ENCODE data around the gene TCL1B. TPM values are rescaled to one million over a fixed set of nuclear protein-coding genes. Genes with fewer than 3 reads are reported as not detected.
"Not testable (repeated sequence)": the region's sequence is repeated elsewhere in the genome, so short reads cannot be mapped to it uniquely, and the experiment has no call there.

Gene TCL1B
- total RNA-seq, 2 experiments from 2014 or later, result not detected

- ATAC-seq (no peak), DNase-seq (no peak)
- peaks cover 10% of the 10 kb centered on the region for H3K27me3 Mint-ChIP-seq (ENCODE audit: low read depth)
- no peaks in the 10 kb centered on the region for H3K4me1 Mint-ChIP-seq (ENCODE audit: low read depth)
- no peak overlapping the region for H3K27ac Mint-ChIP-seq
- no peak overlapping the region for H3K4me3 Mint-ChIP-seq
- ChIA-PET CTCF (no interaction called here), POLR2A (no interaction called here)
- H3K36me3 Mint-ChIP-seq (ENCODE audit: low read depth), result no peaks in the 10 kb centered on the region
- H3K9me3 Mint-ChIP-seq (ENCODE audit: insufficient read depth), result no peaks in the 10 kb centered on the region
Observed at GRCh38 chr14:95711476-95712176, 25.4 kb downstream of the TCL1B start.

- peaks cover 10% of the 10 kb centered on the region for H3K27me3 Mint-ChIP-seq (ENCODE audit: low read depth)
- ChIA-PET POLR2A (no interaction called here), CTCF (no interaction called here)
- H3K4me1 Mint-ChIP-seq (ENCODE audit: low read depth), result no peaks in the 10 kb centered on the region
- ATAC-seq (no peak), DNase-seq (no peak)
- no peaks in the 10 kb centered on the region for H3K9me3 Mint-ChIP-seq (ENCODE audit: insufficient read depth)
- H3K4me3 Mint-ChIP-seq, result no peak overlapping the region
- no peak overlapping the region for H3K27ac Mint-ChIP-seq
- no peaks in the 10 kb centered on the region for H3K36me3 Mint-ChIP-seq (ENCODE audit: low read depth)
Observed at GRCh38 chr14:95712398-95712797, 26.2 kb downstream of the TCL1B start.

GRCh38 chr14:95713596-95714371, 27.6 kb downstream of the TCL1B start, which contains the start of gene TCL1A:
Gene TCL1A (minus strand): TSS chr14:95714125. CDS start chr14:95714066, 59 bp downstream.
- ChIA-PET CTCF (no interaction called here), POLR2A (no interaction called here)
- Mint-ChIP-seq H3K9me3 (ENCODE audit: insufficient read depth) (no peaks in the 10 kb centered on the region), H3K27ac (no peak within 1 kb of the TSS), H3K36me3 (ENCODE audit: low read depth) (no peaks in the 10 kb centered on the region), H3K27me3 (ENCODE audit: low read depth) (peaks cover 11% of the 10 kb centered on the region), H3K4me1 (ENCODE audit: low read depth) (no peaks in the 10 kb centered on the region), H3K4me3 (no peak within 1 kb of the TSS)
- no peak for DNase-seq
- no peak for ATAC-seq

- no peak for ATAC-seq
- POLR2A ChIA-PET, result no interaction called here
- peaks cover 17% of the 10 kb centered on the region for H3K27me3 Mint-ChIP-seq (ENCODE audit: low read depth)
Observed at GRCh38 chr14:95722525-95723190, 36.4 kb downstream of the TCL1B start.

GRCh38 chr14:95725685-95726336, 39.6 kb downstream of the TCL1B start:
- CTCF ChIA-PET, result no interaction called here

More at GRCh38 chr14:95722525-95723190, 36.4 kb downstream of the TCL1B start:
- no peak for DNase-seq
- Mint-ChIP-seq H3K36me3 (ENCODE audit: low read depth) (no peaks in the 10 kb centered on the region), H3K4me1 (ENCODE audit: low read depth) (no peaks in the 10 kb centered on the region), H3K9me3 (ENCODE audit: insufficient read depth) (no peaks in the 10 kb centered on the region), H3K4me3 (no peak overlapping the region), H3K27ac (no peak overlapping the region)
- CTCF ChIA-PET, result no interaction called here

GRCh38 chr14:95727056-95727700, 41.0 kb downstream of the TCL1B start:
- DNase-seq (no peak), ATAC-seq (no peak)
- no peaks in the 10 kb centered on the region for H3K36me3 Mint-ChIP-seq (ENCODE audit: low read depth)
- POLR2A ChIA-PET, result no interaction called here
- H3K4me3 Mint-ChIP-seq, result no peak overlapping the region
- no peak overlapping the region for H3K27ac Mint-ChIP-seq
- H3K9me3 Mint-ChIP-seq (ENCODE audit: insufficient read depth), result no peaks in the 10 kb centered on the region
- CTCF ChIA-PET, result no interaction called here
- peaks cover 5% of the 10 kb centered on the region for H3K27me3 Mint-ChIP-seq (ENCODE audit: low read depth)
- H3K4me1 Mint-ChIP-seq (ENCODE audit: low read depth), result peaks cover 2% of the 10 kb centered on the region

More at GRCh38 chr14:95725685-95726336, 39.6 kb downstream of the TCL1B start:
- no peak for ATAC-seq
- no peak for DNase-seq
- H3K36me3 Mint-ChIP-seq (ENCODE audit: low read depth), result no peaks in the 10 kb centered on the region
- H3K4me1 Mint-ChIP-seq (ENCODE audit: low read depth), result peaks cover 2% of the 10 kb centered on the region
- no peak overlapping the region for H3K27ac Mint-ChIP-seq
- peaks cover 9% of the 10 kb centered on the region for H3K27me3 Mint-ChIP-seq (ENCODE audit: low read depth)
- no peak overlapping the region for H3K4me3 Mint-ChIP-seq
- POLR2A ChIA-PET, result no interaction called here
- no peaks in the 10 kb centered on the region for H3K9me3 Mint-ChIP-seq (ENCODE audit: insufficient read depth)

- H3K27ac Mint-ChIP-seq; H3K9me3 Mint-ChIP-seq (ENCODE audit: insufficient read depth); H3K36me3 Mint-ChIP-seq (ENCODE audit: low read depth); H3K4me3 Mint-ChIP-seq; POLR2A ChIA-PET; H3K4me1 Mint-ChIP-seq (ENCODE audit: low read depth); CTCF ChIA-PET; ATAC-seq; DNase-seq: not testable (repeated sequence)
- peaks cover 12% of the 10 kb centered on the region for H3K27me3 Mint-ChIP-seq (ENCODE audit: low read depth)
Observed at GRCh38 chr14:95729402-95730028, 43.3 kb downstream of the TCL1B start.

- Mint-ChIP-seq H3K9me3 (ENCODE audit: insufficient read depth) (no peaks in the 10 kb centered on the region), H3K36me3 (ENCODE audit: low read depth) (no peaks in the 10 kb centered on the region), H3K27ac (no peak overlapping the region), H3K4me3 (no peak overlapping the region), H3K4me1 (ENCODE audit: low read depth) (peaks cover 2% of the 10 kb centered on the region), H3K27me3 (ENCODE audit: low read depth) (peaks cover 12% of the 10 kb centered on the region)
- DNase-seq (no peak), ATAC-seq (no peak)
- POLR2A ChIA-PET, result no interaction called here
- CTCF ChIA-PET, result no interaction called here
Observed at GRCh38 chr14:95730126-95730525, 43.9 kb downstream of the TCL1B start.

- CTCF ChIA-PET, result no interaction called here
- POLR2A ChIA-PET, result no interaction called here
- DNase-seq, result no peak
Observed at GRCh38 chr14:95733212-95733611, 47.0 kb downstream of the TCL1B start.

GRCh38 chr14:95739356-95739755, 53.1 kb downstream of the TCL1B start:
- peaks cover 4% of the 10 kb centered on the region for H3K27me3 Mint-ChIP-seq (ENCODE audit: low read depth)
- ATAC-seq (no peak), DNase-seq (no peak)
- peaks cover 5% of the 10 kb centered on the region for H3K36me3 Mint-ChIP-seq (ENCODE audit: low read depth)
- CTCF ChIA-PET, result no interaction called here
- no peak overlapping the region for H3K4me3 Mint-ChIP-seq
- H3K9me3 Mint-ChIP-seq (ENCODE audit: insufficient read depth), result peaks cover 9% of the 10 kb centered on the region
- peaks cover 17% of the 10 kb centered on the region for H3K4me1 Mint-ChIP-seq (ENCODE audit: low read depth)
- H3K27ac Mint-ChIP-seq, result no peak overlapping the region
- POLR2A ChIA-PET, result no interaction called here

More at GRCh38 chr14:95733212-95733611, 47.0 kb downstream of the TCL1B start:
- H3K27ac Mint-ChIP-seq, result no peak overlapping the region
- H3K4me3 Mint-ChIP-seq, result no peak overlapping the region
- peaks cover 12% of the 10 kb centered on the region for H3K27me3 Mint-ChIP-seq (ENCODE audit: low read depth)
- ATAC-seq, result no peak
- H3K9me3 Mint-ChIP-seq (ENCODE audit: insufficient read depth), result no peaks in the 10 kb centered on the region
- peaks cover 2% of the 10 kb centered on the region for H3K4me1 Mint-ChIP-seq (ENCODE audit: low read depth)
- no peaks in the 10 kb centered on the region for H3K36me3 Mint-ChIP-seq (ENCODE audit: low read depth)

GRCh38 chr14:95741038-95741490, 54.8 kb downstream of the TCL1B start:
- H3K9me3 Mint-ChIP-seq (ENCODE audit: insufficient read depth), result peaks cover 9% of the 10 kb centered on the region
- CTCF ChIA-PET, result no interaction called here

More at GRCh38 chr14:95741038-95741490, 54.8 kb downstream of the TCL1B start:
- POLR2A ChIA-PET, result interaction anchor here (0.5 kb wide), 1 partner anchor 97 kb away, joined by 4 read pairs; no protein-coding TSS in a partner anchor
- Mint-ChIP-seq H3K27me3 (ENCODE audit: low read depth) (peaks cover 4% of the 10 kb centered on the region), H3K4me3 (no peak overlapping the region), H3K4me1 (ENCODE audit: low read depth) (peaks cover 17% of the 10 kb centered on the region), H3K27ac (no peak overlapping the region), H3K36me3 (ENCODE audit: low read depth) (peaks cover 5% of the 10 kb centered on the region)
- no peak for ATAC-seq
- DNase-seq, result no peak
